ENCODE data around the gene CDKAL1. TPM values are rescaled to one million over a fixed set of nuclear protein-coding genes. Genes with fewer than 3 reads are reported as not detected.

Gene CDKAL1
- total RNA-seq, 4 donors from 2014 or later, result 15.2 to 17.9 (median 17.1) TPM

- TF ChIP-seq CTCF (IDR thresholded peaks at IDR 0.05; ENCODE audit: low read depth), result no peak
Measured at GRCh38 chr6:20922743-20923142, 388.5 kb downstream of the CDKAL1 start.

GRCh38 chr6:20924911-20925543 is 390.8 kb downstream of the CDKAL1 start:
- no peak for TF ChIP-seq CTCF (IDR thresholded peaks at IDR 0.05; ENCODE audit: low read depth)

- TF ChIP-seq CTCF (IDR thresholded peaks at IDR 0.05; ENCODE audit: low read depth), result no peak
Measured at GRCh38 chr6:20927130-20927860, 393.0 kb downstream of the CDKAL1 start.

DNA sequence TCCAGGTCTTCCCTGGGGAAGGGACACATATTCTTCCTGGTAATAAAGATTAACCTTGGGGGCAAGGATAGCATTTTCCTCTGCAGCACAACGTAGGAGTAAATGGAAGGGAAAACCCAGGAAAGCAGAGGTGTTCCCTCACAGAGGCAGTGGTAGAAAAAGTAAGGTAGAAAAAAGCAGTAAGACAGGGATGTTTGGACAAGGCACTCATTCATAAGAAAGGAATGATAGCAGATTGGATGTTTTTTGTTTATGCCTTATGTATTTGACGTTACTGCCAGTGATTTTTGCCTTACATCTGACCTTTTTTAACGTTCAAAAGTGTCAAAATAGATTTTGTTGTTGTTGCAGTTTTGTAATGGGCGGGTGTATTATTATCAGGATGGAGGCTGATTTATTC is 395.0 kb downstream of the CDKAL1 start:
- TF ChIP-seq CTCF (IDR thresholded peaks at IDR 0.05; ENCODE audit: low read depth), result no peak

DNA sequence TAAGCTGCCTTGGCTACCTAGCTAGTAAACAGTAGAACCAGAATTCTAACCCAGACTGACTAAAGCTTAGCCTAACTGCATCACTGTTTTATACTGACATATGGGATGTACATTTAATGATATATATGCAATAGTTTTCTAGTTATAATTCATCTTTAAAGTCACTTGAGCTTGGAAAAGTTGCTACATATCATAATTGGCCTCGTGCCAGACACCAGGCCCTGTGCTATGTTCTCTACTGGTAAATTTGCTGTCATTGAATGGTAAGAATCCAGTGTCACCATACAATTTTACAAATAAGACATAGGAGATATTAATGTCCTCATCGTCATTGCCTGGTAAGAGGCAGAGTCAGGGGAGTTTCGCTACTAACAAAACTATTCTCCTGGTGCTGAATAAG is 396.8 kb downstream of the CDKAL1 start:
- TF ChIP-seq CTCF (IDR thresholded peaks at IDR 0.05; ENCODE audit: low read depth), result no peak

DNA sequence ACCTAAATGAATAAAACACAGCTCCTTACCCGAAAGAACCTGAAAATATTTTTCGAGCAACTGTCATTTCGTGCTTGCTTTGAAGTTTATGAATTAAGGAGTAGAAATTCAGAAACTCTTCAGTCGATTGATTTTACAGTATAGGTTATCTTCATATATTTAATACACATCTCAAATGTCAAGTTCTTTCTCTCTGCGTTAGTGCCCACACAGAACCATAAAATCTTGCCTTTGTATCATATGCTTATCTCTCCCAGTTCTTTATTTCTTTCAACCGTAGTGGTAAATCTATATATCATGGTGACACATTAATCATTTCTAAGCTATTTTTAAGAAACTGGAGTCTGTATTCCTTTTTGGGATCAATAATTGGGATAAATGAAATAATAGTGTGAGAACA is 397.5 kb downstream of the CDKAL1 start:
- TF ChIP-seq CTCF (IDR thresholded peaks at IDR 0.05; ENCODE audit: low read depth), result no peak

DNA sequence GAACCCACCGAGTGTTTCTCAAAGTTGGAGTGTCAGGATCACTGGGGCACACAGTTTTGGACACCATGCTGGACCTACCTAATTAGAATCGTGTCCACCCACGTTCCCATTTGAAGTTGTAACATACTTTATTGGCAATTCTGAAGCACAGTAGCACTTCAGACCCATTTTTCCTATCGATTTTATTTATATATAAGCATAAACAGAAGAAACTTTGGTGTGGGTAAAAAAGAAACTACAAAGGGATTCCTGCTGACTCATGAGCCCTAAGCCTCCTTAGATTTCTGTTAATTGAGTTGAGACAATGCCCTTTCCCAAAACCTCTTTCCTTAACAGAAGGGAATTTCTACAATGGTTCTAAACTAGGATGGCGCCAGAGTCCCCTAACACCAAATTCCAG is 398.0 kb downstream of the CDKAL1 start:
- TF ChIP-seq CTCF (IDR thresholded peaks at IDR 0.05; ENCODE audit: low read depth), result no peak
